Choroid plexus epithelial cell (primary cell): Measurements from ENCODE around the gene LOXHD1.

Experiments used
- DNase-seq: peaks from one replicate; pipeline ENCODE4 v3.0.0-alpha.2; 2010; ENCODE audit warnings: low read depth
- H3K4me3 ChIP-seq: 2 replicates; pipeline ENCODE4 v1.5.1; 2011; ENCODE audit warnings: low read depth, mild to moderate bottlenecking, control low read depth, low read length, moderate library complexity
- CTCF ChIP-seq: conservative IDR thresholded peaks from 2 replicates; pipeline ENCODE4 v1.5.1; 2011; ENCODE audit warnings: low read depth, mild to moderate bottlenecking, control low read depth, inconsistent platforms, low read length, moderate library complexity

Gene LOXHD1

GRCh38 chr18:46700066-46700824 lies 43.2 kb upstream of the LOXHD1 start:
- no peak overlapping the region for H3K4me3 ChIP-seq
- no peak for TF ChIP-seq CTCF
- DNase-seq = no peak

- H3K4me3 ChIP-seq = no peak overlapping the region
- no peak for DNase-seq
- TF ChIP-seq CTCF = no peak
These were observed 39.7 kb upstream of the LOXHD1 start for GRCh38 chr18:46696702-46697101.

- TF ChIP-seq CTCF = no peak
These were observed 39.2 kb upstream of the LOXHD1 start for GRCh38 chr18:46696268-46696667.

GRCh38 chr18:46693996-46694395 lies 37.0 kb upstream of the LOXHD1 start:
- TF ChIP-seq CTCF = no peak
- no peak overlapping the region for H3K4me3 ChIP-seq
- no peak for DNase-seq

More at GRCh38 chr18:46696268-46696667, 39.2 kb upstream of the LOXHD1 start:
- no peak overlapping the region for H3K4me3 ChIP-seq
- no peak for DNase-seq

- no peak for TF ChIP-seq CTCF
- H3K4me3 ChIP-seq = no peak overlapping the region
- no peak for DNase-seq
These were observed 32.0 kb upstream of the LOXHD1 start for GRCh38 chr18:46688853-46689525.

GRCh38 chr18:46686186-46686585 lies 29.2 kb upstream of the LOXHD1 start:
- TF ChIP-seq CTCF = no peak
- H3K4me3 ChIP-seq = no peak overlapping the region
- DNase-seq = no peak
